Natural killer cell (primary cell): ENCODE data around the gene THRAP3. TPM values are rescaled to one million over a fixed set of nuclear protein-coding genes. Genes with fewer than 3 reads are reported as not detected.
A peak's percentile ranks its signal among the peaks of the same experiment; 100 is the strongest.

Experiments used
- ATAC-seq, 3 donors: fragments of 150-1000 bp in 2 of 3; fragments of 200-7000 bp in 1 of 3; cut with Tn5 transposase; 1 replicate in 1 of 3; 2 replicates in 2 of 3; pipeline ENCODE4 v1.10.0; 2021; ENCODE audit warnings: mild to moderate bottlenecking in 2 of 3, moderate library complexity in 2 of 3
- DNase-seq, 2 donors: peaks; one replicate each; pipeline versions ENCODE4 v3.0.0 to v3.0.0-alpha.2; 2013 to 2021; ENCODE audit warnings: mixed read lengths in 1 of 2
- H3K27ac ChIP-seq: one replicate; pipeline ENCODE4 v1.5.1; 2013; ENCODE audit warnings: mild to moderate bottlenecking, low read length
- H3K27me3 ChIP-seq: one replicate; pipeline ENCODE4 v1.6.1; 2013; ENCODE audit warnings: low read length; ENCODE audit not compliant: control insufficient read depth, insufficient read depth
- H3K36me3 ChIP-seq: one replicate; pipeline ENCODE4 v1.6.1; 2013; ENCODE audit warnings: low read length; ENCODE audit not compliant: control insufficient read depth, insufficient read depth
- H3K4me1 ChIP-seq: one replicate; pipeline ENCODE4 v1.6.1; 2013; ENCODE audit warnings: low read length; ENCODE audit not compliant: control insufficient read depth, insufficient read depth
- H3K4me3 ChIP-seq: one replicate; pipeline ENCODE4 v1.5.1; 2013; ENCODE audit warnings: low read length
- H3K9me3 ChIP-seq: one replicate; pipeline ENCODE4 v1.6.1; 2013; ENCODE audit warnings: low read length; ENCODE audit not compliant: control insufficient read depth, insufficient read depth
- H3K27ac Mint-ChIP-seq, 2 donors: one replicate each; pipeline ENCODE4 v1.8.0; 2022; ENCODE audit warnings: mild to moderate bottlenecking in 2 of 2, mixed read lengths in 2 of 2, moderate library complexity in 1 of 2
- H3K27me3 Mint-ChIP-seq, 2 donors: one replicate each; pipeline ENCODE4 v1.8.0; 2022; ENCODE audit warnings: low read depth in 2 of 2, mixed read lengths in 2 of 2
- H3K36me3 Mint-ChIP-seq: one replicate; pipeline ENCODE4 v1.8.0; 2022; ENCODE audit warnings: mixed read lengths
- H3K4me1 Mint-ChIP-seq, 2 donors: one replicate each; pipeline ENCODE4 v1.8.0; 2022; ENCODE audit warnings: mixed read lengths in 2 of 2
- H3K4me3 Mint-ChIP-seq: one replicate; pipeline ENCODE4 v1.8.0; 2022; ENCODE audit warnings: mild to moderate bottlenecking, moderate library complexity, mixed read lengths
- H3K9me3 Mint-ChIP-seq, 2 donors: one replicate each; pipeline ENCODE4 v1.8.0; 2022; ENCODE audit warnings: mixed read lengths in 2 of 2
- WGBS: methylation state at CpG from one replicate; pipeline ENCODE4 v1.1.7; 2013; ENCODE audit warnings: missing lambda C conversion rate; ENCODE audit not compliant: insufficient coverage; 5-methylcytosine and 5-hydroxymethylcytosine counted together
- intact Hi-C: fragments of 100-400 bp; cut with micrococcal nuclease; formaldehyde crosslinking; loops from one replicate; pipeline ENCODE4 v1.14.2; 2022
- total RNA-seq, 4 donors: library from RNA; stranded (reverse); fragments of 120-200 nt in 1 of 4; gene quantifications; one replicate each; pipeline versions ENCODE4 v1.2.3 to v1.2.4, GENCODE V29; 2013 to 2022
- TF ChIP-seq, protein P1 (sequence below): fragments of 200-600 bp; IDR thresholded peaks from one replicate; pipeline ENCODE4 v1.8.0; 2022; ENCODE audit warnings: antibody characterized with exemption

The THRAP3 gene
- total RNA-seq, 3 donors from 2014 or later (not counting 1 experiment from before 2014, with no cell fraction given) = 88.6 to 110 (median 97.4) TPM

DNA sequence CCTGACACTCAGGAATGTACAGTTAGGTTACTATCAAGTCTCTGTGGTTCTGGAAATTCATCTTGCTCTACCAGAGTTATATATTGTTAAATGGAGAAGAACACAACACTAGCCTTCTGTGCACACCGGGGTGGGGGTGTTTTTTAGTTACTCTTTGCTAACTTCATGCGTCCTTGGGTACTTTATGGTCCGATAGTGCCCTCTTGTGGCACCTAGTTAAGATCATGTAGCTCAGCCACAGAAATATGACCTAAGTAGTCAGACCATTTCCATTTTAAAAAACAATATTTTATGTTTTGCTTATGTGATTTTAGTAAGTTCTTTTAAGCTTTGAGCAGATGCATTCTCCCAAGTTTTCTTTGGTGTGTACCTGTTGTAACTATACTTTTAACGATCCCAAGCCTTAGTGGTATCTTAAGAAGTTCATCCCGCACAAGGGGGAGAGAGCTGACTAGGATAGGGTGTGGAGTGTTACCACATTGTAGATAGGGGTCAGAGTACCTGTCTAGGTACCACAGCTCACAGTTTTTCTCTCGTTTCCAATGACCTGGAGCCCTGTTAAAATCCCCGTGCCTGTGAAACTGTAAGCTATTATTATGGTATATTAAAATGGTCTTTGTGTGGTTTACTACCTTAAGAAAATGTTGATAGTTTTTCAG lies 61.3 kb downstream of the THRAP3 start:
- intact Hi-C loops = loop anchor here (1.0 to 10.0 kb wide), 4 partner anchors 61 to 186 kb away; partner anchors contain the start of genes THRAP3 and TRAPPC3
- peak overlapping the region; percentile 63 to 66 for H3K27ac Mint-ChIP-seq

GRCh38 chr1:36286802-36287201 lies 62.6 kb downstream of the THRAP3 start:
- no peaks in the 10 kb centered on the region for H3K27me3 Mint-ChIP-seq
- H3K9me3 Mint-ChIP-seq = no peaks in the 10 kb centered on the region
- H3K27me3 ChIP-seq = no peaks in the 10 kb centered on the region
- intact Hi-C loops = loop anchor here (10.0 kb wide), 1 partner anchor 62 kb away; the partner anchor contains the start of gene THRAP3
- H3K4me1 ChIP-seq = no peaks in the 10 kb centered on the region
- 97% methylated on average over 13 of the region's 13 CpGs for WGBS
- TF ChIP-seq, protein P1, sequence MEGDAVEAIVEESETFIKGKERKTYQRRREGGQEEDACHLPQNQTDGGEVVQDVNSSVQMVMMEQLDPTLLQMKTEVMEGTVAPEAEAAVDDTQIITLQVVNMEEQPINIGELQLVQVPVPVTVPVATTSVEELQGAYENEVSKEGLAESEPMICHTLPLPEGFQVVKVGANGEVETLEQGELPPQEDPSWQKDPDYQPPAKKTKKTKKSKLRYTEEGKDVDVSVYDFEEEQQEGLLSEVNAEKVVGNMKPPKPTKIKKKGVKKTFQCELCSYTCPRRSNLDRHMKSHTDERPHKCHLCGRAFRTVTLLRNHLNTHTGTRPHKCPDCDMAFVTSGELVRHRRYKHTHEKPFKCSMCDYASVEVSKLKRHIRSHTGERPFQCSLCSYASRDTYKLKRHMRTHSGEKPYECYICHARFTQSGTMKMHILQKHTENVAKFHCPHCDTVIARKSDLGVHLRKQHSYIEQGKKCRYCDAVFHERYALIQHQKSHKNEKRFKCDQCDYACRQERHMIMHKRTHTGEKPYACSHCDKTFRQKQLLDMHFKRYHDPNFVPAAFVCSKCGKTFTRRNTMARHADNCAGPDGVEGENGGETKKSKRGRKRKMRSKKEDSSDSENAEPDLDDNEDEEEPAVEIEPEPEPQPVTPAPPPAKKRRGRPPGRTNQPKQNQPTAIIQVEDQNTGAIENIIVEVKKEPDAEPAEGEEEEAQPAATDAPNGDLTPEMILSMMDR = no peak
- ATAC-seq (no peak), DNase-seq (no peak)
- H3K4me3 ChIP-seq = no peak overlapping the region
- no peak overlapping the region for H3K27ac Mint-ChIP-seq
- H3K36me3 ChIP-seq = peaks cover 89% of the 10 kb centered on the region
- H3K4me1 Mint-ChIP-seq = peaks cover 11 to 22% of the 10 kb centered on the region in 2 donors
- no peak overlapping the region for H3K4me3 Mint-ChIP-seq
- H3K9me3 ChIP-seq = no peaks in the 10 kb centered on the region
- peaks cover 30% of the 10 kb centered on the region for H3K36me3 Mint-ChIP-seq
- H3K27ac ChIP-seq = no peak overlapping the region

More for the DNA sequence above, 61.3 kb downstream of the THRAP3 start:
- ATAC-seq = peak; percentile 93 to 98 (median 94)
- Histone ChIP-seq H3K4me3 (no peak overlapping the region), H3K27ac (no peak overlapping the region), H3K4me1 (no peaks in the 10 kb centered on the region), H3K36me3 (peaks cover 77% of the 10 kb centered on the region), H3K9me3 (no peaks in the 10 kb centered on the region), H3K27me3 (no peaks in the 10 kb centered on the region)
- TF ChIP-seq, protein P1 = peak; percentile 87
- peak; percentile 33 to 94 for DNase-seq
- Mint-ChIP-seq H3K4me3 (no peak overlapping the region), H3K4me1 (peaks cover 7 to 22% of the 10 kb centered on the region in 2 donors), H3K9me3 (no peaks in the 10 kb centered on the region), H3K27me3 (no peaks in the 10 kb centered on the region), H3K36me3 (peaks cover 30% of the 10 kb centered on the region)
- WGBS = 56% methylated on average over 7 of the region's 7 CpGs

GRCh38 chr1:36287595-36287994 lies 63.4 kb downstream of the THRAP3 start:
- 94% methylated on average over 5 of the region's 5 CpGs for WGBS
- intact Hi-C loops = loop anchor here (10.0 kb wide), 1 partner anchor 63 kb away; the partner anchor contains the start of gene THRAP3
- H3K4me1 Mint-ChIP-seq = peaks cover 11 to 22% of the 10 kb centered on the region in 2 donors
- DNase-seq = no peak
- peak overlapping the region in 1 of 2 donors; percentile 15 for H3K27ac Mint-ChIP-seq
- Histone ChIP-seq H3K36me3 (peaks cover 93% of the 10 kb centered on the region), H3K4me1 (no peaks in the 10 kb centered on the region), H3K4me3 (no peak overlapping the region), H3K27ac (no peak overlapping the region), H3K9me3 (no peaks in the 10 kb centered on the region), H3K27me3 (no peaks in the 10 kb centered on the region)
- H3K27me3 Mint-ChIP-seq = no peaks in the 10 kb centered on the region
- no peaks in the 10 kb centered on the region for H3K9me3 Mint-ChIP-seq
- no peak for ATAC-seq
- H3K36me3 Mint-ChIP-seq = peaks cover 28% of the 10 kb centered on the region
- TF ChIP-seq, protein P1 = no peak
- H3K4me3 Mint-ChIP-seq = no peak overlapping the region
